ENCODE results near the gene MXD4.

MXD4 gene

GRCh38 chr4:2259036-2259540 lies 2.8 kb downstream of the MXD4 start:
- H3K9ac ChIP-seq (ENCODE audit: low read depth, low read length) = no peak overlapping the region
- H3K36me3 ChIP-seq (ENCODE audit: insufficient read depth, low read length) = peaks cover 4% of the 10 kb centered on the region; the same call in 1 of the 2 replicates
- no peaks in the 10 kb centered on the region for H3K9me3 ChIP-seq (ENCODE audit: insufficient read depth, low read depth, low read length)
- H3K27me3 ChIP-seq (ENCODE audit: insufficient read depth, low read length) = no peaks in the 10 kb centered on the region
- no peak overlapping the region for H3K4me3 ChIP-seq (ENCODE audit: low read length)
- no peaks in the 10 kb centered on the region; the same call in 1 of the 2 replicates for H3K4me1 ChIP-seq (ENCODE audit: insufficient read depth, low read length)
- no peak overlapping the region for H3K27ac ChIP-seq (ENCODE audit: low read depth, low read length)
- WGBS = 91% methylated on average over 13 of the region's 13 CpGs

GRCh38 chr4:2258091-2259035 lies 3.5 kb downstream of the MXD4 start:
- H3K4me1 ChIP-seq (ENCODE audit: insufficient read depth, low read length) = no peaks in the 10 kb centered on the region
- no peak overlapping the region for H3K27ac ChIP-seq (ENCODE audit: low read depth, low read length)
- H3K27me3 ChIP-seq (ENCODE audit: insufficient read depth, low read length) = no peaks in the 10 kb centered on the region
- peaks cover 4% of the 10 kb centered on the region; the same call in 1 of the 2 replicates for H3K36me3 ChIP-seq (ENCODE audit: insufficient read depth, low read length)
- H3K9me3 ChIP-seq (ENCODE audit: insufficient read depth, low read depth, low read length) = no peaks in the 10 kb centered on the region
- no peak overlapping the region for H3K4me3 ChIP-seq (ENCODE audit: low read length)
- no peak overlapping the region for H3K9ac ChIP-seq (ENCODE audit: low read depth, low read length)
- WGBS = 88% methylated on average over 18 of the region's 18 CpGs

- Histone ChIP-seq H3K36me3 (ENCODE audit: insufficient read depth, low read length) (peaks cover 4% of the 10 kb centered on the region; the same call in 1 of the 2 replicates), H3K4me1 (ENCODE audit: insufficient read depth, low read length) (no peaks in the 10 kb centered on the region), H3K9me3 (ENCODE audit: insufficient read depth, low read depth, low read length) (no peaks in the 10 kb centered on the region), H3K27ac (ENCODE audit: low read depth, low read length) (no peak overlapping the region), H3K4me3 (ENCODE audit: low read length) (no peak overlapping the region), H3K9ac (ENCODE audit: low read depth, low read length) (no peak overlapping the region), H3K27me3 (ENCODE audit: insufficient read depth, low read length) (no peaks in the 10 kb centered on the region)
- 90% methylated on average over 14 of the region's 14 CpGs for WGBS
Observed at GRCh38 chr4:2257361-2258081, 4.4 kb downstream of the MXD4 start.

GRCh38 chr4:2256781-2257191 lies 5.1 kb downstream of the MXD4 start:
- Histone ChIP-seq H3K4me3 (ENCODE audit: low read length) (no peak overlapping the region), H3K9ac (ENCODE audit: low read depth, low read length) (no peak overlapping the region), H3K4me1 (ENCODE audit: insufficient read depth, low read length) (no peaks in the 10 kb centered on the region), H3K9me3 (ENCODE audit: insufficient read depth, low read depth, low read length) (no peaks in the 10 kb centered on the region), H3K36me3 (ENCODE audit: insufficient read depth, low read length) (peaks cover 4% of the 10 kb centered on the region; the same call in 1 of the 2 replicates), H3K27ac (ENCODE audit: low read depth, low read length) (no peak overlapping the region), H3K27me3 (ENCODE audit: insufficient read depth, low read length) (no peaks in the 10 kb centered on the region)
- 87% methylated on average over 12 of the region's 12 CpGs for WGBS

- H3K4me3 ChIP-seq (ENCODE audit: low read length) = no peak overlapping the region
- no peaks in the 10 kb centered on the region for H3K9me3 ChIP-seq (ENCODE audit: insufficient read depth, low read depth, low read length)
- peaks cover 4% of the 10 kb centered on the region; the same call in 1 of the 2 replicates for H3K36me3 ChIP-seq (ENCODE audit: insufficient read depth, low read length)
- H3K4me1 ChIP-seq (ENCODE audit: insufficient read depth, low read length) = no peaks in the 10 kb centered on the region
- no peak overlapping the region for H3K27ac ChIP-seq (ENCODE audit: low read depth, low read length)
- no peak overlapping the region for H3K9ac ChIP-seq (ENCODE audit: low read depth, low read length)
- H3K27me3 ChIP-seq (ENCODE audit: insufficient read depth, low read length) = no peaks in the 10 kb centered on the region
- 96% methylated on average over 8 of the region's 8 CpGs for WGBS
Observed at GRCh38 chr4:2256156-2256731, 5.7 kb downstream of the MXD4 start.

- Histone ChIP-seq H3K36me3 (ENCODE audit: insufficient read depth, low read length) (peaks cover 4% of the 10 kb centered on the region; the same call in 1 of the 2 replicates), H3K9ac (ENCODE audit: low read depth, low read length) (no peak overlapping the region; the same call in 1 of the 2 replicates), H3K4me3 (ENCODE audit: low read length) (no peak overlapping the region), H3K27me3 (ENCODE audit: insufficient read depth, low read length) (no peaks in the 10 kb centered on the region), H3K4me1 (ENCODE audit: insufficient read depth, low read length) (no peaks in the 10 kb centered on the region), H3K9me3 (ENCODE audit: insufficient read depth, low read depth, low read length) (no peaks in the 10 kb centered on the region), H3K27ac (ENCODE audit: low read depth, low read length) (no peak overlapping the region)
- 88% methylated on average over 18 of the region's 18 CpGs for WGBS
Observed at GRCh38 chr4:2255501-2256155, 6.3 kb downstream of the MXD4 start.

GRCh38 chr4:2254665-2255500 lies 7.0 kb downstream of the MXD4 start:
- no peak overlapping the region for H3K27ac ChIP-seq (ENCODE audit: low read depth, low read length)
- no peaks in the 10 kb centered on the region for H3K4me1 ChIP-seq (ENCODE audit: insufficient read depth, low read length)
- 97% methylated on average over 32 of the region's 32 CpGs for WGBS
- H3K9ac ChIP-seq (ENCODE audit: low read depth, low read length) = no peak overlapping the region
- H3K4me3 ChIP-seq (ENCODE audit: low read length) = no peak overlapping the region
- no peaks in the 10 kb centered on the region for H3K9me3 ChIP-seq (ENCODE audit: insufficient read depth, low read depth, low read length)
- H3K27me3 ChIP-seq (ENCODE audit: insufficient read depth, low read length) = no peaks in the 10 kb centered on the region
- H3K36me3 ChIP-seq (ENCODE audit: insufficient read depth, low read length) = peaks cover 6% of the 10 kb centered on the region; the same call in 1 of the 2 replicates

GRCh38 chr4:2253160-2254084 lies 8.5 kb downstream of the MXD4 start:
- WGBS = 92% methylated on average over 32 of the region's 32 CpGs

GRCh38 chr4:2252530-2253091 lies 9.3 kb downstream of the MXD4 start:
- no peak overlapping the region for H3K9ac ChIP-seq (ENCODE audit: low read depth, low read length)
- no peak overlapping the region for H3K4me3 ChIP-seq (ENCODE audit: low read length)
- no peaks in the 10 kb centered on the region for H3K9me3 ChIP-seq (ENCODE audit: insufficient read depth, low read depth, low read length)
- WGBS = 87% methylated on average over 8 of the region's 12 CpGs
- no peaks in the 10 kb centered on the region for H3K4me1 ChIP-seq (ENCODE audit: insufficient read depth, low read length)
- no peaks in the 10 kb centered on the region for H3K27me3 ChIP-seq (ENCODE audit: insufficient read depth, low read length)
- H3K27ac ChIP-seq (ENCODE audit: low read depth, low read length) = no peak overlapping the region
- H3K36me3 ChIP-seq (ENCODE audit: insufficient read depth, low read length) = peaks cover 7% of the 10 kb centered on the region; the same call in 1 of the 2 replicates

More at GRCh38 chr4:2253160-2254084, 8.5 kb downstream of the MXD4 start:
- H3K4me3 ChIP-seq (ENCODE audit: low read length) = no peak overlapping the region
- peaks cover 7% of the 10 kb centered on the region; the same call in 1 of the 2 replicates for H3K36me3 ChIP-seq (ENCODE audit: insufficient read depth, low read length)
- no peaks in the 10 kb centered on the region for H3K27me3 ChIP-seq (ENCODE audit: insufficient read depth, low read length)
- no peak overlapping the region for H3K27ac ChIP-seq (ENCODE audit: low read depth, low read length)
- no peaks in the 10 kb centered on the region for H3K4me1 ChIP-seq (ENCODE audit: insufficient read depth, low read length)
- H3K9ac ChIP-seq (ENCODE audit: low read depth, low read length) = no peak overlapping the region
- H3K9me3 ChIP-seq (ENCODE audit: insufficient read depth, low read depth, low read length) = no peaks in the 10 kb centered on the region

All from HUES64 (cell line).